Measurements from ENCODE around the gene RNU5B-1. TPM values are rescaled to one million over a fixed set of nuclear protein-coding genes. Genes with fewer than 3 reads are reported as not detected.

RNU5B-1 gene
- total and polyA plus RNA-seq, 2 of the 4 experiments (the other 2 are of a cell fraction): not detected

- Histone ChIP-seq H2BK20ac (ENCODE audit: low read depth, low read length) (no peak overlapping the region), H3K18ac (ENCODE audit: low read depth, low read length) (no peak overlapping the region), H3K79me1 (ENCODE audit: low read depth in 1 of 2, low read length in 2 of 2) (no peaks in the 10 kb centered on the region), H2AK5ac (ENCODE audit: low read depth, low read length) (no peak overlapping the region), H3K4ac (ENCODE audit: low read depth, low read length) (no peak overlapping the region), H3K4me2 (ENCODE audit: low read depth, low read length) (no peak overlapping the region), H4K8ac (ENCODE audit: low read depth in 2 of 2, low read length in 2 of 2) (no peak overlapping the region), H2BK15ac (ENCODE audit: low read depth, low read length) (no peak overlapping the region), H4K5ac (ENCODE audit: low read depth, low read length) (no peak overlapping the region), H4K91ac (ENCODE audit: insufficient read depth, low read depth, low read length) (no peak overlapping the region), H3K27me3 (ENCODE audit: control insufficient read depth, insufficient read depth, low read length) (peaks cover 66% of the 10 kb centered on the region), H2AFZ (replicated peaks; ENCODE audit: low read length, poor library complexity) (no peak overlapping the region), H3K23ac (ENCODE audit: low read depth, low read length) (no peak overlapping the region), H4K20me1 (ENCODE audit: insufficient read depth, low read length) (no peaks in the 10 kb centered on the region), H3K4me3 (ENCODE audit: insufficient read depth, low read depth, low read length) (no peak overlapping the region), H3K9ac (ENCODE audit: low read depth, low read length) (no peak overlapping the region), H2AK9ac (replicated peaks; ENCODE audit: low read depth, low read length, poor library complexity) (no peak overlapping the region), H3K9me1 (ENCODE audit: insufficient read depth, low read length) (no peaks in the 10 kb centered on the region; the same call in 1 of the 2 replicates), H3K4me1 (ENCODE audit: control insufficient read depth, insufficient read depth, low read length) (no peaks in the 10 kb centered on the region), H2BK5ac (ENCODE audit: low read depth, low read length, poor library complexity, severe bottlenecking) (no peak overlapping the region), H2BK120ac (ENCODE audit: low read depth, low read length) (no peak overlapping the region), H3K27ac (ENCODE audit: insufficient read depth, low read length) (no peak overlapping the region), H3K9me3 (ENCODE audit: control insufficient read depth, insufficient read depth, low read length) (no peaks in the 10 kb centered on the region), H3K56ac (ENCODE audit: extremely low read depth, insufficient read depth, low read length) (no peak overlapping the region), H3K36me3 (ENCODE audit: control insufficient read depth, insufficient read depth, low read length) (no peaks in the 10 kb centered on the region), H3K14ac (replicated peaks; ENCODE audit: low read depth, low read length) (no peak overlapping the region)
- ChIA-PET CTCF (no interaction called here), POLR2A (ENCODE audit: unreplicated experiment) (no interaction called here)
- no peak for ATAC-seq (ENCODE audit: low read depth)
- WGBS, 2 experiments (ENCODE audit: extremely low coverage in 2 of 2, insufficient read length in 1 of 2): 20% methylated on average over 1 of the region's 6 CpGs; no CpG with 5 or more reads in 1 of the 2 experiments
- TF ChIP-seq SMC3 (IDR thresholded peaks at IDR 0.05; ENCODE audit: low read depth, low read length): no peak
- TF ChIP-seq RFX5 (IDR thresholded peaks at IDR 0.05; ENCODE audit: low read depth, low read length): no peak
- TF ChIP-seq MXI1 (IDR thresholded peaks at IDR 0.05; ENCODE audit: borderline replicate concordance, low read depth, low read length): no peak
- TF ChIP-seq, protein P1, sequence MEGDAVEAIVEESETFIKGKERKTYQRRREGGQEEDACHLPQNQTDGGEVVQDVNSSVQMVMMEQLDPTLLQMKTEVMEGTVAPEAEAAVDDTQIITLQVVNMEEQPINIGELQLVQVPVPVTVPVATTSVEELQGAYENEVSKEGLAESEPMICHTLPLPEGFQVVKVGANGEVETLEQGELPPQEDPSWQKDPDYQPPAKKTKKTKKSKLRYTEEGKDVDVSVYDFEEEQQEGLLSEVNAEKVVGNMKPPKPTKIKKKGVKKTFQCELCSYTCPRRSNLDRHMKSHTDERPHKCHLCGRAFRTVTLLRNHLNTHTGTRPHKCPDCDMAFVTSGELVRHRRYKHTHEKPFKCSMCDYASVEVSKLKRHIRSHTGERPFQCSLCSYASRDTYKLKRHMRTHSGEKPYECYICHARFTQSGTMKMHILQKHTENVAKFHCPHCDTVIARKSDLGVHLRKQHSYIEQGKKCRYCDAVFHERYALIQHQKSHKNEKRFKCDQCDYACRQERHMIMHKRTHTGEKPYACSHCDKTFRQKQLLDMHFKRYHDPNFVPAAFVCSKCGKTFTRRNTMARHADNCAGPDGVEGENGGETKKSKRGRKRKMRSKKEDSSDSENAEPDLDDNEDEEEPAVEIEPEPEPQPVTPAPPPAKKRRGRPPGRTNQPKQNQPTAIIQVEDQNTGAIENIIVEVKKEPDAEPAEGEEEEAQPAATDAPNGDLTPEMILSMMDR (conservative IDR thresholded peaks at IDR 0.05; ENCODE audit: low read depth, low read length): no peak
- no peak for TF ChIP-seq RAD21 (IDR thresholded peaks at IDR 0.05; ENCODE audit: low read length)
- TF ChIP-seq RCOR1 (IDR thresholded peaks at IDR 0.05; ENCODE audit: insufficient replicate concordance, low read length): no peak
- no peak for TF ChIP-seq CEBPB (IDR thresholded peaks at IDR 0.05; ENCODE audit: low read depth, low read length)
- no peak for TF ChIP-seq MAZ (IDR thresholded peaks at IDR 0.05; ENCODE audit: borderline replicate concordance, low read depth, low read length)
- no peak for TF ChIP-seq FOS (IDR thresholded peaks at IDR 0.05; ENCODE audit: low read depth, low read length)
- no peak for TF ChIP-seq NFE2L2 (IDR thresholded peaks at IDR 0.05; ENCODE audit: low read depth, low read length)
- no peak for TF ChIP-seq MAFK (IDR thresholded peaks at IDR 0.05; ENCODE audit: low read depth, low read length)
- intact Hi-C loops (cut with micrococcal nuclease) (no loop called here), dilution Hi-C loops (cut with HindIII; ENCODE audit: low sequenced_read_pairs, unreplicated experiment) (no loop called here), in situ Hi-C loops (cut with MboI; ENCODE audit: low sequenced_read_pairs) (no loop called here)
- no TSS peak for BruUV-seq (replicated peaks)
- DNase-seq: no peak
These were observed 33.1 kb downstream of the RNU5B-1 start for GRCh38 chr15:65337436-65338070.
